HepG2 (cell line): Measurements from ENCODE around the gene P4HB. TPM values are rescaled to one million over a fixed set of nuclear protein-coding genes. Genes with fewer than 3 reads are reported as not detected.
A peak's percentile ranks its signal among the peaks of the same experiment; 100 is the strongest.

Experiments used
- ATAC-seq: fragments of 200-7000 bp; cut with Tn5 transposase; 3 replicates; pipeline ENCODE4 v1.9.1; 2020; ENCODE audit warnings: mild to moderate bottlenecking, moderate library complexity
- BruUV-seq: library from RNA; stranded (reverse); fragments of 400-500 nt; replicated peaks from 2 replicates; lab custom pipeline; 2021; lab: Mats Ljungman, UMichigan
- CTCF ChIA-PET: fragments of 300-600 bp; formaldehyde crosslinking; extraction: SDS; loops from one replicate; lab custom pipeline; 2021; ENCODE audit warnings: low total read pairs, inconsistent platforms, low intra/inter-chr PET ratio; lab: Yijun Ruan, JAX
- POLR2A ChIA-PET: fragments of 350-600 bp; sonication (Branson Sonifier 250); formaldehyde crosslinking; loops from one replicate; lab custom pipeline; 2020; ENCODE audit warnings: antibody characterized with exemption, inconsistent platforms; lab: Yijun Ruan, JAX
- DNase-seq: peaks from one replicate; pipeline ENCODE4 v3.0.0-alpha.2; 2015; ENCODE audit warnings: low spot score
- FAIRE-seq: peaks from 3 replicates; lab custom pipeline; 2011; peaks lifted over from hg19 to GRCh38; lab: Jason Lieb, UNC
- H2AFZ ChIP-seq: one replicate; pipeline ENCODE4 v1.6.1; 2011; ENCODE audit warnings: low read length, inconsistent platforms
- H3K27ac ChIP-seq: fragments of 300-600 bp; 3 replicates; pipeline ENCODE4 v1.8.0; 2011; ENCODE audit warnings: mixed run types, mild to moderate bottlenecking, mixed read lengths, low read length, inconsistent platforms; ENCODE audit not compliant: insufficient read depth; ENCODE audit errors: extremely low read length
- H3K27me3 ChIP-seq, 2 experiments: fragments of 200-600 bp in 1 of 2; 2 replicates in 1 of 2; 3 replicates in 1 of 2; pipeline versions ENCODE4 v1.6.0 to v1.8.0; 2011; ENCODE audit warnings: low read length in 2 of 2, mild to moderate bottlenecking in 2 of 2, moderate library complexity in 2 of 2, inconsistent platforms in 1 of 2; ENCODE audit not compliant: insufficient read depth in 2 of 2, control insufficient read depth in 1 of 2
- H3K36me3 ChIP-seq, 2 experiments: fragments of 200-600 bp in 1 of 2; replicated peaks in 1 of 2; 2 replicates in 1 of 2; 3 replicates in 1 of 2; pipeline versions ENCODE4 v1.5.1 to v1.8.0; 2011; ENCODE audit warnings: low read length in 2 of 2, inconsistent platforms in 1 of 2; ENCODE audit not compliant: insufficient read depth in 2 of 2, control insufficient read depth in 1 of 2
- H3K4me1 ChIP-seq: 2 replicates; pipeline ENCODE4 v1.5.1; 2012; ENCODE audit warnings: low read length, inconsistent platforms; ENCODE audit not compliant: insufficient read depth
- H3K4me2 ChIP-seq: 2 replicates; pipeline ENCODE4 v1.6.0; 2011; ENCODE audit warnings: low read depth, low read length, inconsistent platforms
- H3K4me3 ChIP-seq, 3 experiments: fragments of 200-600 bp in 1 of 3; sonication (generic), shearing (Covaris generic) in 1 of 3; replicated peaks in 1 of 3; 2 replicates each; pipeline ENCODE4 v1.5.1; 2011 to 2016; ENCODE audit warnings: low read length in 3 of 3, inconsistent platforms in 2 of 3, low read depth in 2 of 3, mild to moderate bottlenecking in 2 of 3, control low read depth in 1 of 3, mixed read lengths in 1 of 3; ENCODE audit not compliant: insufficient read depth in 1 of 3
- H3K79me2 ChIP-seq: one replicate; pipeline ENCODE4 v1.6.1; 2011; ENCODE audit warnings: low read length, inconsistent platforms; ENCODE audit not compliant: insufficient read depth
- H3K9ac ChIP-seq: 2 replicates; pipeline ENCODE4 v1.6.0; 2011; ENCODE audit warnings: mild to moderate bottlenecking, low read depth, low read length, inconsistent platforms; ENCODE audit not compliant: insufficient read depth
- H3K9me3 ChIP-seq: 2 replicates; pipeline ENCODE4 v1.5.1; 2012; ENCODE audit warnings: mild to moderate bottlenecking, low read length
- H4K20me1 ChIP-seq: 2 replicates; pipeline ENCODE4 v1.6.0; 2011; ENCODE audit warnings: inconsistent platforms, mild to moderate bottlenecking, low read length, moderate library complexity; ENCODE audit not compliant: insufficient read depth
- ARHGAP35 ChIP-seq: sonication (generic); formaldehyde crosslinking; IDR thresholded peaks from 2 replicates; pipeline ENCODE4 v1.9.0; 2022; ENCODE audit warnings: mild to moderate bottlenecking, inconsistent platforms, moderate library complexity, missing genetic modification reagents, borderline replicate concordance
- CREB1 ChIP-seq, 2 experiments: fragments of 450-650 bp in 1 of 2; IDR thresholded peaks; 2 replicates each; pipeline ENCODE4 v1.6.1; 2016 to 2017; ENCODE audit warnings: control low read depth in 1 of 2, mild to moderate bottlenecking in 1 of 2, missing compliant biosample characterization in 1 of 2, missing genetic modification characterization in 1 of 2
- HNRNPH1 ChIP-seq: fragments of 200-400 bp; formaldehyde crosslinking; optimal IDR thresholded peaks from 2 replicates; pipeline ENCODE3; 2017; ENCODE audit warnings: mild to moderate bottlenecking, low read depth, low read length
- ISL2 ChIP-seq: sonication (generic); formaldehyde crosslinking; IDR thresholded peaks from 2 replicates; pipeline ENCODE4 v1.5.0; 2020; ENCODE audit warnings: missing genetic modification reagents
- ZNF766 ChIP-seq: sonication (generic); formaldehyde crosslinking; IDR thresholded peaks from 2 replicates; pipeline ENCODE4 v1.5.0; 2020; ENCODE audit warnings: missing genetic modification reagents, borderline replicate concordance
- ZNF850 ChIP-seq: sonication (generic); formaldehyde crosslinking; conservative IDR thresholded peaks from 2 replicates; pipeline ENCODE4 v1.9.0; 2021; ENCODE audit warnings: mild to moderate bottlenecking, missing genetic modification reagents
- ZNF891 ChIP-seq: sonication (generic); formaldehyde crosslinking; IDR thresholded peaks from 2 replicates; pipeline ENCODE4 v1.5.0; 2020; ENCODE audit warnings: mild to moderate bottlenecking, missing genetic modification reagents
- WGBS: methylation state at CpG from one replicate; pipeline ENCODE4 v1.1.6; 2017; ENCODE audit warnings: low lambda C conversion rate; 5-methylcytosine and 5-hydroxymethylcytosine counted together
- in situ Hi-C: cut with HindIII; loops from 2 replicates; pipeline ENCODE4 v1.10.0; 2017; ENCODE audit warnings: low pct_unique_long_range_greater_than_20kb; ENCODE audit not compliant: extremely low pct_ligation_motif_present
- intact Hi-C: fragments of 100-400 bp; cut with micrococcal nuclease; formaldehyde crosslinking; loops from one replicate; pipeline ENCODE4 v1.10.0; 2022; ENCODE audit not compliant: unreplicated experiment
- polyA plus RNA-seq, 8 experiments: library from polyadenylated mRNA; depleted of rRNA in 3 of 8; stranded (reverse) in 7 of 8; unstranded in 1 of 8; fragments of >200 nt; fragmentation: Illumina TruSeq in 4 of 8; extraction: Trizol in 4 of 8; gene quantifications; 2 replicates each; pipeline versions ENCODE4 v1.2.1 to v1.2.3, GENCODE V29; 2011 to 2016; ENCODE audit warnings: low read depth in 4 of 8, missing spikeins in 1 of 8, mixed read lengths in 1 of 8; ENCODE audit not compliant: insufficient read depth in 1 of 8
- total RNA-seq, 5 experiments: library from RNA; depleted of rRNA; stranded (reverse); fragments of >200 nt; fragmentation: Illumina TruSeq; extraction: Trizol; gene quantifications; 2 replicates each; pipeline ENCODE4 v1.2.3, GENCODE V29; 2016; ENCODE audit warnings: low read depth in 1 of 5
- TF ChIP-seq, protein P1 (sequence below): IDR thresholded peaks from 2 replicates; pipeline ENCODE4 v1.4.0; 2020; ENCODE audit warnings: mild to moderate bottlenecking, missing genetic modification reagents
- TF ChIP-seq, protein P2 (sequence below): IDR thresholded peaks from 2 replicates; pipeline ENCODE4 v1.6.1; 2012; ENCODE audit warnings: low read length, improper control_type of control experiment

The P4HB gene
- total and polyA plus RNA-seq, 2 of the 13 experiments (the other 11 are each of a cell fraction or from before 2014, with no cell fraction given) = 185 to 782 TPM

DNA sequence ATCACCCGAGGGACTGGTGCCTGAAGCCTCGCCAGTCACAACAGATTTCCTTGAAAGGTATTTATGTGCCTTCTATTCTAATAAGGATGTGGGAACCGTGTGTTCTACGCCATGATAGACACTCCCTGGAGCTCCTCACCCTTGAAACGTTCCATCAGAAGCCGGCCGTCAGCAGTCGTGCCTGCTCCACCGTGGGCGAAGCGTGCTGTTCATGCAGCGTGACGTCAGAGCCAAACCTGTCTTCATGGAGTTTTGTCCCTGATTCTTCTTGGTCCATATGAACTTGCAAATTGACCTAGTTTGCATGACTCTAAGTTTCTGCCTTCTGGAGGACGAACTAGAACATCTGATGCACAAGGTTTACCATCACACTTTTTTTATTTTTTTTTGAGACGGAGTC lies 21.0 kb downstream of the P4HB start:
- CTCF ChIA-PET = no interaction called here
- Histone ChIP-seq H3K4me2 (0 out of 2 replicates have a peak overlapping the region, but pooled peaks have one; percentile 10), H3K4me1 (peaks cover 58% of the 10 kb centered on the region), H3K36me3 (peaks cover 9 to 18% of the 10 kb centered on the region in 2 experiments; a peak in 3 of 5 replicates), H3K27ac (no peak overlapping the region), H3K9ac (no peak overlapping the region), H2AFZ (no peak overlapping the region), H3K4me3 (no peak overlapping the region), H3K79me2 (no peaks in the 10 kb centered on the region), H4K20me1 (peaks cover 6% of the 10 kb centered on the region; the same call in 1 of the 2 replicates), H3K9me3 (no peaks in the 10 kb centered on the region), H3K27me3 (no peaks in the 10 kb centered on the region)
- intact Hi-C loops (no loop called here), in situ Hi-C loops (no loop called here)
- TF ChIP-seq CREB1 (IDR thresholded peaks at IDR 0.05) (peak; percentile 90), CREB1 (CRISPR knock-in tag; IDR thresholded peaks at IDR 0.05) (no peak), ZNF850 (CRISPR knock-in tag) (no peak)
- FAIRE-seq = no peak
- POLR2A ChIA-PET = interaction anchor here (1.2 to 8.9 kb wide), 2 partner anchors 18 to 22 kb away, joined by 5 to 40 read pairs; partner anchors contain the start of gene P4HB
- ATAC-seq = no peak
- DNase-seq = no peak
- 80% methylated on average over 15 of the region's 15 CpGs for WGBS
- BruUV-seq = no TSS peak

DNA sequence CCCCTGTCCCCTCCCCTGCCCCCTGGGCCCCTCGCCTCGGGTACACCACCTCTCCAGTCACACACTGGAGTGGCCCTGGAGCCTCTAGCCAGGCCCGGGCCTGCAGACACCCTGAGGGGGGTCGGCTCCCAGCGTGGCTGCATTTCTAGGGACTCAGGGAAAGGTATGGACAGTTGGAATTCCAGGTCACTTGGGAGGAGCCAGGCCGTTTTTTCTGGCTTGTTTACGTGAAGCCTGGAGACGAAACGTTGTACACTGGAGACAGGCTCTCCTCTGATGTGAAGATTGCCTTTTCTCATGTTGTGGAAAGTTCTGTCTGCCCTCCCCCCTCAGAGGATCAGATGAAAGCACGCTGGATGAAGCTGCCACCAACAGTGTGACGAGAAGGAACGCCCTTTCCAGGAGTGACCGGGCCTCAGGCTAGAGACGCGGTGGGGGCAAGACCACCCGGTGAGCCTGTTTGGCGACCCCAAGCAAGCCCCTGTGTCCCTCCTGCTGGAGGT lies 21.5 kb downstream of the P4HB start:
- intact Hi-C loops = no loop called here
- Histone ChIP-seq H3K9ac (no peak overlapping the region), H3K36me3 (peaks cover 5 to 13% of the 10 kb centered on the region in 2 experiments; a peak in 3 of 5 replicates), H3K4me2 (peak overlapping the region; percentile 10; the same call in 1 of the 2 replicates), H3K4me3 (peak overlapping the region in 1 of 3 experiments; percentile 0; a peak in 1 of 6 replicates), H3K9me3 (no peaks in the 10 kb centered on the region), H2AFZ (no peak overlapping the region), H4K20me1 (peaks cover 6% of the 10 kb centered on the region; the same call in 1 of the 2 replicates), H3K4me1 (peaks cover 63% of the 10 kb centered on the region), H3K27me3 (no peaks in the 10 kb centered on the region), H3K79me2 (no peaks in the 10 kb centered on the region), H3K27ac (no peak overlapping the region)
- DNase-seq (no peak), ATAC-seq (no peak), FAIRE-seq (no peak)
- WGBS = 32% methylated on average over 17 of the region's 17 CpGs
- in situ Hi-C loops = no loop called here
- POLR2A ChIA-PET = interaction anchor here (1.2 to 8.9 kb wide), 4 partner anchors 17 to 112 kb away, joined by 3 to 40 read pairs (median 6); partner anchors contain the start of gene P4HB
- no TSS peak for BruUV-seq
- CTCF ChIA-PET = no interaction called here
- no peak for TF ChIP-seq ISL2
- 0 out of 2 replicates have a peak, but pooled peaks have one; percentile 49 for TF ChIP-seq ZNF891
- 0 out of 2 replicates have a peak, but pooled peaks have one; percentile 34 for TF ChIP-seq ZNF766 (CRISPR knock-in tag)
- TF ChIP-seq, protein P1, sequence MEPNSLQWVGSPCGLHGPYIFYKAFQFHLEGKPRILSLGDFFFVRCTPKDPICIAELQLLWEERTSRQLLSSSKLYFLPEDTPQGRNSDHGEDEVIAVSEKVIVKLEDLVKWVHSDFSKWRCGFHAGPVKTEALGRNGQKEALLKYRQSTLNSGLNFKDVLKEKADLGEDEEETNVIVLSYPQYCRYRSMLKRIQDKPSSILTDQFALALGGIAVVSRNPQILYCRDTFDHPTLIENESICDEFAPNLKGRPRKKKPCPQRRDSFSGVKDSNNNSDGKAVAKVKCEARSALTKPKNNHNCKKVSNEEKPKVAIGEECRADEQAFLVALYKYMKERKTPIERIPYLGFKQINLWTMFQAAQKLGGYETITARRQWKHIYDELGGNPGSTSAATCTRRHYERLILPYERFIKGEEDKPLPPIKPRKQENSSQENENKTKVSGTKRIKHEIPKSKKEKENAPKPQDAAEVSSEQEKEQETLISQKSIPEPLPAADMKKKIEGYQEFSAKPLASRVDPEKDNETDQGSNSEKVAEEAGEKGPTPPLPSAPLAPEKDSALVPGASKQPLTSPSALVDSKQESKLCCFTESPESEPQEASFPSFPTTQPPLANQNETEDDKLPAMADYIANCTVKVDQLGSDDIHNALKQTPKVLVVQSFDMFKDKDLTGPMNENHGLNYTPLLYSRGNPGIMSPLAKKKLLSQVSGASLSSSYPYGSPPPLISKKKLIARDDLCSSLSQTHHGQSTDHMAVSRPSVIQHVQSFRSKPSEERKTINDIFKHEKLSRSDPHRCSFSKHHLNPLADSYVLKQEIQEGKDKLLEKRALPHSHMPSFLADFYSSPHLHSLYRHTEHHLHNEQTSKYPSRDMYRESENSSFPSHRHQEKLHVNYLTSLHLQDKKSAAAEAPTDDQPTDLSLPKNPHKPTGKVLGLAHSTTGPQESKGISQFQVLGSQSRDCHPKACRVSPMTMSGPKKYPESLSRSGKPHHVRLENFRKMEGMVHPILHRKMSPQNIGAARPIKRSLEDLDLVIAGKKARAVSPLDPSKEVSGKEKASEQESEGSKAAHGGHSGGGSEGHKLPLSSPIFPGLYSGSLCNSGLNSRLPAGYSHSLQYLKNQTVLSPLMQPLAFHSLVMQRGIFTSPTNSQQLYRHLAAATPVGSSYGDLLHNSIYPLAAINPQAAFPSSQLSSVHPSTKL = no peak
- no peak for TF ChIP-seq HNRNPH1
- no peak for TF ChIP-seq ARHGAP35 (CRISPR knock-in tag)
- TF ChIP-seq, protein P2, sequence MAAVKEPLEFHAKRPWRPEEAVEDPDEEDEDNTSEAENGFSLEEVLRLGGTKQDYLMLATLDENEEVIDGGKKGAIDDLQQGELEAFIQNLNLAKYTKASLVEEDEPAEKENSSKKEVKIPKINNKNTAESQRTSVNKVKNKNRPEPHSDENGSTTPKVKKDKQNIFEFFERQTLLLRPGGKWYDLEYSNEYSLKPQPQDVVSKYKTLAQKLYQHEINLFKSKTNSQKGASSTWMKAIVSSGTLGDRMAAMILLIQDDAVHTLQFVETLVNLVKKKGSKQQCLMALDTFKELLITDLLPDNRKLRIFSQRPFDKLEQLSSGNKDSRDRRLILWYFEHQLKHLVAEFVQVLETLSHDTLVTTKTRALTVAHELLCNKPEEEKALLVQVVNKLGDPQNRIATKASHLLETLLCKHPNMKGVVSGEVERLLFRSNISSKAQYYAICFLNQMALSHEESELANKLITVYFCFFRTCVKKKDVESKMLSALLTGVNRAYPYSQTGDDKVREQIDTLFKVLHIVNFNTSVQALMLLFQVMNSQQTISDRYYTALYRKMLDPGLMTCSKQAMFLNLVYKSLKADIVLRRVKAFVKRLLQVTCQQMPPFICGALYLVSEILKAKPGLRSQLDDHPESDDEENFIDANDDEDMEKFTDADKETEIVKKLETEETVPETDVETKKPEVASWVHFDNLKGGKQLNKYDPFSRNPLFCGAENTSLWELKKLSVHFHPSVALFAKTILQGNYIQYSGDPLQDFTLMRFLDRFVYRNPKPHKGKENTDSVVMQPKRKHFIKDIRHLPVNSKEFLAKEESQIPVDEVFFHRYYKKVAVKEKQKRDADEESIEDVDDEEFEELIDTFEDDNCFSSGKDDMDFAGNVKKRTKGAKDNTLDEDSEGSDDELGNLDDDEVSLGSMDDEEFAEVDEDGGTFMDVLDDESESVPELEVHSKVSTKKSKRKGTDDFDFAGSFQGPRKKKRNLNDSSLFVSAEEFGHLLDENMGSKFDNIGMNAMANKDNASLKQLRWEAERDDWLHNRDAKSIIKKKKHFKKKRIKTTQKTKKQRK = no peak
